Choroid plexus epithelial cell (primary cell): Measurements from ENCODE around the gene SMURF1.
"Not testable (repeated sequence)": the region's sequence is repeated elsewhere in the genome, so short reads cannot be mapped to it uniquely, and the experiment has no call there.

Source experiments
- DNase-seq: peaks from one replicate; pipeline ENCODE4 v3.0.0-alpha.2; 2010; ENCODE audit warnings: low read depth
- H3K4me3 ChIP-seq: 2 replicates; pipeline ENCODE4 v1.5.1; 2011; ENCODE audit warnings: low read depth, mild to moderate bottlenecking, control low read depth, low read length, moderate library complexity
- TF ChIP-seq, protein P1 (sequence below): conservative IDR thresholded peaks from 2 replicates; pipeline ENCODE4 v1.5.1; 2011; ENCODE audit warnings: low read depth, mild to moderate bottlenecking, control low read depth, inconsistent platforms, low read length, moderate library complexity

The SMURF1 gene

GRCh38 chr7:99104631-99105030 is 39.3 kb downstream of the SMURF1 start:
- TF ChIP-seq, protein P1, sequence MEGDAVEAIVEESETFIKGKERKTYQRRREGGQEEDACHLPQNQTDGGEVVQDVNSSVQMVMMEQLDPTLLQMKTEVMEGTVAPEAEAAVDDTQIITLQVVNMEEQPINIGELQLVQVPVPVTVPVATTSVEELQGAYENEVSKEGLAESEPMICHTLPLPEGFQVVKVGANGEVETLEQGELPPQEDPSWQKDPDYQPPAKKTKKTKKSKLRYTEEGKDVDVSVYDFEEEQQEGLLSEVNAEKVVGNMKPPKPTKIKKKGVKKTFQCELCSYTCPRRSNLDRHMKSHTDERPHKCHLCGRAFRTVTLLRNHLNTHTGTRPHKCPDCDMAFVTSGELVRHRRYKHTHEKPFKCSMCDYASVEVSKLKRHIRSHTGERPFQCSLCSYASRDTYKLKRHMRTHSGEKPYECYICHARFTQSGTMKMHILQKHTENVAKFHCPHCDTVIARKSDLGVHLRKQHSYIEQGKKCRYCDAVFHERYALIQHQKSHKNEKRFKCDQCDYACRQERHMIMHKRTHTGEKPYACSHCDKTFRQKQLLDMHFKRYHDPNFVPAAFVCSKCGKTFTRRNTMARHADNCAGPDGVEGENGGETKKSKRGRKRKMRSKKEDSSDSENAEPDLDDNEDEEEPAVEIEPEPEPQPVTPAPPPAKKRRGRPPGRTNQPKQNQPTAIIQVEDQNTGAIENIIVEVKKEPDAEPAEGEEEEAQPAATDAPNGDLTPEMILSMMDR, result no peak
- DNase-seq, result no peak
- no peak overlapping the region for H3K4me3 ChIP-seq

- DNase-seq, H3K4me3 ChIP-seq: not testable (repeated sequence)
Observed at GRCh38 chr7:99103836-99104235, 40.1 kb downstream of the SMURF1 start.

GRCh38 chr7:99102809-99103690 is 40.9 kb downstream of the SMURF1 start:
- peak; percentile 67 for DNase-seq
- no peak overlapping the region for H3K4me3 ChIP-seq
- TF ChIP-seq, protein P1, result no peak

DNA sequence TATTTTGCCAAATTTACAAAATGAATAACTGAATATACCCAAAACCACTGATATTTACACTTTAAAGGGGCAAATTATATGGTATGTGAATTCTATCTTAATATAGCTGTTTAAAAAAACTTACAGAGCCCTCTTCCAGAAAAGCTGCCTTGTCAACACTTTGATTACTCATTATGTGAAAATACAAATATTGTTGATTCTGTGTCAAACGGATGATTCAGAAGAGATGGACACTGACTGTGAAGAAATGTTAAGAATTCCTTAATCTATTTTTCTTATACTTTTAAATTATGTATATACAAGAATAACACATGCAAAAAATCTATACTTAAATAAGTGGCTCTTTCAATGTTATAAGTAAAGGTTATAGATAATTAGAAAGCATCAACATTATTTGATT is 41.5 kb downstream of the SMURF1 start:
- TF ChIP-seq, protein P1, result no peak
- H3K4me3 ChIP-seq, result no peak overlapping the region
- DNase-seq, result peak; percentile 59

DNA sequence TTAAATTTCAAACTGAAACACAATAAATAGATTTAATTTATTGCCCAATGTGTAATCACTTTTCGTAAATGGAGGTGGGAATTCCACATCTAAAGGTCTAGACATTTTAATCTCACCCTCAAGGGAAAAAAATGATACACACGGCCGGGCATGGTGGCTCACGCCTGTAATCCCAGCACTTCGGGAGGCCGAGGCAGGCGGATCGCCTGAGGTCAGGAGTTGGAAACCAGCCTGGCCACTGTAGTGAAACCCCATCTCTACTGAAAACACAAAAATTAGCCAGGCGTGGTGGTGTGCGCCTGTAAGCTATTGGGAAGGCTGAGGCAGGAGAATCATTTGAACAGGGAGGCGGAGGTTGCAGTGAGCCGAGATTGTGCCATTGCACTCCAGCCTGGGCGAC is 42.4 kb downstream of the SMURF1 start:
- H3K4me3 ChIP-seq, DNase-seq: not testable (repeated sequence)

- DNase-seq, result peak; percentile 63
- no peak overlapping the region for H3K4me3 ChIP-seq
- TF ChIP-seq, protein P1, result no peak
Observed at GRCh38 chr7:99099499-99100077, 44.3 kb downstream of the SMURF1 start.

DNA sequence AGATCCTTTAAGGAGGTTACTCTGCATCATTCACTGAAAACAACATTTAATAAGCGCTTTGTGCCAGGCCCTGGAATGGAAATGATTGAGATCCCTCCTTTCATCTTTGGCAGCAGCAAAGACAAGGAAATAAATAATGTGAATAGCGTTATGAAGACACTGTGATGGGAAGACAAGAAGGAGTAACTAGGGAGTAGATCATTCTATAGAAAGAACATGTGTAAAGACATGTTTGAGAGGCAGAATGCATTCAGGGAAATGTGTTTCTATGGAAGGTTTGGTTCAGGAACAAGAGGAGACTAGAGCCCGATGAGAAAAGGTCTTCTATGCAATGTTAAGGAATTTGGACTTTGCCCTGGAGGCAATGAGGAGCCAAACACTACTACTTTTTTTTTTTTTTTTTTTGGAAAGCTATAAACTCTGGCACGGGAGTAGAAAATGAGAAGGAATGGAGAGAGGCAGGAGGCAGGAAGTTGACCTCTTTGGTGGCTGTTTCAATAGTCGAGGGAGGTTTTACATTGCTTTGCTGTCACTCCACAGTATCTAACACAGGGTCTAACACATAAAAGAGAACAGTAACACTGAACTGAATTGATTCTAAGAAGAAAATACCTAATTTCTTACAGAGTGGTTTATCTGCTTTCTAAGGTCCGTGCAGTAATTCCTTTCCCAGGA is 44.9 kb downstream of the SMURF1 start:
- H3K4me3 ChIP-seq, result no peak overlapping the region
- peak; percentile 82 for DNase-seq
- TF ChIP-seq, protein P1, result no peak
